ENCODE results near the gene ELOVL1. TPM values are rescaled to one million over a fixed set of nuclear protein-coding genes. Genes with fewer than 3 reads are reported as not detected.

The ELOVL1 gene
- total RNA-seq, 4 donors from 2014 or later, result 48.6 to 66.6 (median 50.8) TPM

DNA sequence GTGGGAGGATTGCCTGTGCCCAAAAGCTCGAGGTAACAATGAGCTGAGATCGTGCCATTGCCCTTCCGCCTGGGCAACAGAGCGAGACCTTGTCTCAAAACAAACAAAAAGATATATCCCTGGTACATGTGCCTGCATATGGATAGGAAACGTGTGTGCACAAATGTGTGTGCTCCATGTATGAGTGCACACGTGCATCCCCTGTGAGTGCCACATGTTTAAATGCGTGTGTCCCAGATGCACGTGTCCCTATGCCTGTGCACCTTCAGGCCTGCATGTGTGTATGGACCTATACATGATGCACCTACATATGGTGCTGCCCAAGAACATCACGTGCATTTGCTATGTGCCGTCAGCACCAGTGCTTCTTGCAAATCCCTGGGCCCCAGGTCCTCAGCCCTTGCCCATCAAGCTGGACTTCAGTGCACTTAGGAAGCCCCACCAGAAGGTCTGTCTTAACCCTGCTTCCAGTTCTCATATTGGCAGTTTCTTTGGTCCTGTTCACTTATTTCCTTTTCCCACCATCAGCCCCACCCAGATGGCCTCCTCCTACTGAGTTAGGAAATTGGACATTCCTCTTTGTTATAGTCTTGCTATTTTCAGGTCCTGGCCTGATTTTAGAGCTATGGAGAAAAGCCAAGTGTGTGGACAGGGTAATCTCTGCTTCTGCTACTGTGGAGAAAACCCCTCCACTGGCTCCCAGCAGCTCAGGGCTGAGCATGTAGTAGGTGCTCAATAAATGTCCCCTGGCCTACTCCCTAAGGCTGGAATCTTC is 51.7 kb downstream of the ELOVL1 start:
- no peaks in the 10 kb centered on the region for H3K27me3 ChIP-seq
- TF ChIP-seq EP300 (IDR thresholded peaks at IDR 0.05) (no peak), POLR2A (IDR thresholded peaks at IDR 0.05) (no peak)
- H3K4me3 ChIP-seq, result no peak overlapping the region
- peaks cover 0 to 30% (median 2%) of the 10 kb centered on the region in 4 donors for H3K4me1 ChIP-seq
- no peak overlapping the region for H3K27ac ChIP-seq
- no peak for DNase-seq (ENCODE audit: low spot score in 2 of 2)
- H3K9me3 ChIP-seq, result no peaks in the 10 kb centered on the region
- peaks cover 0 to 10% (median 0%) of the 10 kb centered on the region in 3 donors for H3K36me3 ChIP-seq
- WGBS, 2 donors, result 87% methylated on average over 9 to 10 of the region's 10 CpGs

DNA sequence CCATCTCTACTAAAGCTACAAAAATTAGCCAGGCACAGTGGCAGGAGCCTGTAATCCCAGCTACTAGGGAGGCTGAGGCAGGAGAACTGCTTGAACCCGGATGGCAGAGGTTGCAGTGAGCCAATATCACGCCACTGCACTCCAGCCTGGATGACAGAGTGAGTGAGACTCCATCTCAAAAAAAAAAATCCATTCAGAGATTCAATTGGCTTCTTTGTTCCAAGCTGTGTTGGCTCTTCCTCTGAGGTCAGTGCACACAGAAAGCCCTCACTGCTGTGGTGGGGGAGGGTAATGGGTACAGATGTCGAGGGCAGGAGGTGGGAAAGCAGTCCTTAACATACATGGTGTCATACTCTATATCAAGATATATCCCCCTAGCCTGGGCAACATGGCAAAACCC is 52.3 kb downstream of the ELOVL1 start:
- Histone ChIP-seq H3K27ac (peak overlapping the region in 2 of 4 donors; percentile 46 to 55), H3K4me1 (peaks cover 0 to 30% (median 2%) of the 10 kb centered on the region in 4 donors)
- TF ChIP-seq POLR2A (IDR thresholded peaks at IDR 0.05), result no peak
- TF ChIP-seq EP300 (IDR thresholded peaks at IDR 0.05), result no peak
- TF ChIP-seq, protein P1, sequence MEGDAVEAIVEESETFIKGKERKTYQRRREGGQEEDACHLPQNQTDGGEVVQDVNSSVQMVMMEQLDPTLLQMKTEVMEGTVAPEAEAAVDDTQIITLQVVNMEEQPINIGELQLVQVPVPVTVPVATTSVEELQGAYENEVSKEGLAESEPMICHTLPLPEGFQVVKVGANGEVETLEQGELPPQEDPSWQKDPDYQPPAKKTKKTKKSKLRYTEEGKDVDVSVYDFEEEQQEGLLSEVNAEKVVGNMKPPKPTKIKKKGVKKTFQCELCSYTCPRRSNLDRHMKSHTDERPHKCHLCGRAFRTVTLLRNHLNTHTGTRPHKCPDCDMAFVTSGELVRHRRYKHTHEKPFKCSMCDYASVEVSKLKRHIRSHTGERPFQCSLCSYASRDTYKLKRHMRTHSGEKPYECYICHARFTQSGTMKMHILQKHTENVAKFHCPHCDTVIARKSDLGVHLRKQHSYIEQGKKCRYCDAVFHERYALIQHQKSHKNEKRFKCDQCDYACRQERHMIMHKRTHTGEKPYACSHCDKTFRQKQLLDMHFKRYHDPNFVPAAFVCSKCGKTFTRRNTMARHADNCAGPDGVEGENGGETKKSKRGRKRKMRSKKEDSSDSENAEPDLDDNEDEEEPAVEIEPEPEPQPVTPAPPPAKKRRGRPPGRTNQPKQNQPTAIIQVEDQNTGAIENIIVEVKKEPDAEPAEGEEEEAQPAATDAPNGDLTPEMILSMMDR (IDR thresholded peaks at IDR 0.05), result no peak

DNA sequence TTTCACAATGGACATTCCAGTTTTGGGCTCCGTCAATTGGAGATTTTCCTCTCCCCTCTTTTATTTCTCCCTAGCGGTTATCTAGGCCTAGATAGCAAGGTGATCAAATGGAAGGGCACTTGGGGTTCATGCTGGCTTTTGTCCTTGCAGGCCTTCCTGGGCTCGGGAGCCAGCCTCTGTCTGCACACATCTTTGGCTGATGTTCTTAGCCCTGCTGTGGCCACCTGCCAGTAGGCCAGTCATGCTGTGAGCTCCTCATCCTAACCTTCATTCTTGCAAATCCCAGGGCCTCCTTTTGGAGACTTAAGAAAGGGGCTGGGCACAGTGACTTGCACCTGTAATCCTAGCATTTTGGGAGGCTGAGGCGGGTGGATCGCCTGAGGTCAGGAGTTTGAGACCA is 53.6 kb downstream of the ELOVL1 start:
- Histone ChIP-seq H3K9me3 (no peaks in the 10 kb centered on the region), H3K27me3 (no peaks in the 10 kb centered on the region), H3K27ac (no peak overlapping the region), H3K4me1 (peaks cover 0 to 30% (median 2%) of the 10 kb centered on the region in 4 donors), H3K4me3 (no peak overlapping the region), H3K36me3 (peaks cover 0 to 10% (median 0%) of the 10 kb centered on the region in 3 donors)
- 93 to 94% methylated on average over 5 of the region's 5 CpGs for WGBS, 2 donors
- TF ChIP-seq POLR2A (IDR thresholded peaks at IDR 0.05) (no peak), EP300 (IDR thresholded peaks at IDR 0.05) (no peak)
- TF ChIP-seq, protein P1 (IDR thresholded peaks at IDR 0.05), result no peak
- no peak for DNase-seq (ENCODE audit: low spot score in 2 of 2)

More for the DNA sequence above, 52.3 kb downstream of the ELOVL1 start:
- DNase-seq (ENCODE audit: low spot score in 2 of 2), result no peak
- Histone ChIP-seq H3K36me3 (peaks cover 0 to 10% (median 0%) of the 10 kb centered on the region in 3 donors), H3K4me3 (no peak overlapping the region), H3K9me3 (no peaks in the 10 kb centered on the region), H3K27me3 (no peaks in the 10 kb centered on the region)
- 45 to 73% methylated on average over 3 of the region's 3 CpGs for WGBS, 2 donors

DNA sequence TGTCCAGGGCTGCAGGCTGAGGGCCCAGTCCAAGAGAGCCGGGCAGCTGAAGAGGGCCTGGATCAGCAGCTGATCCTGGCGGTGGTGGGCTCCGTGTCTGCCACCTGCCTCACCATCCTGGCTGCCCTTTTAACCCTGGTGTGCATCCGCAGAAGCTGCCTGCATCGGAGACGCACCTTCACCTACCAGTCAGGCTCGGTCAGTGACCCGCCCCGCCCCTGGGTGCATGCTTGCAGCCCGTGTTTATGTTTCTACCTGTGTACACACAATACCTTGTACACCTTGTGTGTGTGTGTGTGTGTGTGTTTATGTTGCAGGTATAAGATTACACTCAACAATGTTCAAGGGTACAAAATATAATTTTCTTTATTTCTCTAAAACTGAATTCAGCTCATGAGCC is 54.0 kb downstream of the ELOVL1 start:
- Histone ChIP-seq H3K36me3 (peaks cover 0 to 10% (median 0%) of the 10 kb centered on the region in 3 donors), H3K4me3 (no peak overlapping the region), H3K4me1 (peaks cover 0 to 30% (median 2%) of the 10 kb centered on the region in 4 donors), H3K27me3 (no peaks in the 10 kb centered on the region), H3K27ac (no peak overlapping the region), H3K9me3 (no peaks in the 10 kb centered on the region)
- TF ChIP-seq EP300 (IDR thresholded peaks at IDR 0.05) (no peak), POLR2A (IDR thresholded peaks at IDR 0.05) (no peak)
- TF ChIP-seq, protein P1 (IDR thresholded peaks at IDR 0.05), result no peak
- DNase-seq (ENCODE audit: low spot score in 2 of 2), result no peak
- WGBS, 2 donors, result 93 to 98% methylated on average over 10 of the region's 10 CpGs

Other genes with a start within 250 kb of the ELOVL1 start
- gene EBNA1BP2, start 195.7 kb downstream of the ELOVL1 start, total RNA-seq, result 10 to 100 TPM; 48.8 to 57.3 (median 51.2) TPM
- under 1 TPM in 3 of 4 donors, not detected in 1; 0.21 to 0.30 (median 0.22) TPM for gene CFAP57, start 195.7 kb downstream of the ELOVL1 start, total RNA-seq
- gene TMEM125, start 98.0 kb downstream of the ELOVL1 start, total RNA-seq, result 1 to 10 TPM in 1 of 4 donors, under 1 TPM in 2, not detected in 1; 0.20 to 2.6 (median 0.21) TPM
- not detected for gene C1orf210, start 82.4 kb downstream of the ELOVL1 start, total RNA-seq
- 10 to 100 TPM; 37.5 to 95.9 (median 68.1) TPM for gene TIE1, start 67.0 kb downstream of the ELOVL1 start, total RNA-seq
- gene MPL, start 30.2 kb downstream of the ELOVL1 start, total RNA-seq, result 1 to 10 TPM in 1 of 4 donors, under 1 TPM in 1, not detected in 2; 0.66 to 1.7 TPM
- 1 to 10 TPM in 3 of 4 donors, under 1 TPM in 1; 0.42 to 3.5 (median 1.5) TPM for gene CDC20, start 9.0 kb downstream of the ELOVL1 start, total RNA-seq
- gene MED8, start 21.8 kb upstream of the ELOVL1 start, total RNA-seq, result 10 to 100 TPM; 22.8 to 35.1 (median 28.5) TPM
- 10 to 100 TPM; 49.2 to 68.7 (median 57.3) TPM for gene SZT2, start 21.9 kb upstream of the ELOVL1 start, total RNA-seq
- gene HYI, start 85.9 kb upstream of the ELOVL1 start, total RNA-seq, result 100 to 1,000 TPM in 2 of 4 donors, 10 to 100 TPM in 2; 69.8 to 144 (median 97.7) TPM
- 100 to 1,000 TPM in 2 of 4 donors, 10 to 100 TPM in 2; 72.0 to 112 (median 92.5) TPM for gene PTPRF, start 162.9 kb upstream of the ELOVL1 start, total RNA-seq

Measured in tibial nerve (tissue), 4 donors.